Gastroesophageal sphincter (tissue), 3 donors: ENCODE results near the gene SDC4.

Source experiments
- CTCF ChIP-seq, 4 experiments: fragments of 200-600 bp in 2 of 4; fragments of 450-650 bp in 2 of 4; sonication (generic) in 1 of 4; IDR thresholded peaks; one replicate each; pipeline ENCODE4 v1.5.1; 2017 to 2019; ENCODE audit warnings: antibody characterized with exemption in 4 of 4, mild to moderate bottlenecking in 2 of 4, moderate library complexity in 2 of 4
- EP300 ChIP-seq: sonication (generic); formaldehyde crosslinking; IDR thresholded peaks from one replicate; pipeline ENCODE4 v1.6.1; 2017; ENCODE audit warnings: antibody characterized with exemption, mild to moderate bottlenecking
- POLR2A ChIP-seq, 2 donors: fragments of 450-650 bp; IDR thresholded peaks; one replicate each; pipeline ENCODE4 v1.6.1; 2017; ENCODE audit warnings: antibody characterized with exemption in 2 of 2, mild to moderate bottlenecking in 2 of 2, moderate library complexity in 1 of 2
- POLR2AphosphoS5 ChIP-seq: sonication (generic); formaldehyde crosslinking; IDR thresholded peaks from one replicate; pipeline ENCODE4 v1.6.1; 2017; ENCODE audit warnings: antibody characterized with exemption

DNA sequence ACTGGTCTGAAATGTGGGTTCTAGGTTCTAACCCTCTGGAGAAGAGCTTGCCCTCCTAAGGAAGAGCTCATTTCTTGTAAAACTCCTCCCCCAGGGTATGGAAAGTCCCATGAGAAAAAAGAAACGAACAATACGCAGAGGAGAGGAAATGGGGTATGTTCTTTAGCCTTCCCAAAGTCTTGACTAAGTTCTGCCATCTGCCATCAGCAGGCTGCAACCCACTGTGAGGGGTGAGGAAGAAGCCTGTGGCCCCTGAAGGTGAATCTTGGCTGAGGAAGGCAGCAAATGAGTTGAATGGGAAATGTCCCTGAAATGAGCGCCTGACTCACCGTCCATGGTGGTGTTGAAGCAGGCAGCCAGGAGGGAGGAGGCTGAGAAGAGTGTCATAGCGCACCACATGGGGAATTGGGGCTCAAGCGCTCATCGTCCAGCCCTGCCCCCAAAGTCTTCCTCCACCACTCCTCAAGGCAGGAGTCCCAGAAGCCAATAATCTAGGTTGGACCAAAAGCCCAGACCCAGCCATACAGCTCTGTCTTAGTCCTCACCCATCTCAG lies 29.8 kb downstream of the SDC4 start:
- TF ChIP-seq CTCF (IDR thresholded peaks at IDR 0.05) (no peak), POLR2A (IDR thresholded peaks at IDR 0.05) (no peak), EP300 (no peak), POLR2AphosphoS5 (no peak)
